HG03103 (cell line): ENCODE data around the gene GLB1L3.
"Not testable (repeated sequence)": the region's sequence is repeated elsewhere in the genome, so short reads cannot be mapped to it uniquely, and the experiment has no call there.

Experiments used
- ATAC-seq: cut with Tn5 transposase; IDR thresholded peaks from one replicate; pipeline ENCODE4 v1.9.1; 2021; ENCODE audit warnings: low read depth; ENCODE audit not compliant: unreplicated experiment

Gene GLB1L3

DNA sequence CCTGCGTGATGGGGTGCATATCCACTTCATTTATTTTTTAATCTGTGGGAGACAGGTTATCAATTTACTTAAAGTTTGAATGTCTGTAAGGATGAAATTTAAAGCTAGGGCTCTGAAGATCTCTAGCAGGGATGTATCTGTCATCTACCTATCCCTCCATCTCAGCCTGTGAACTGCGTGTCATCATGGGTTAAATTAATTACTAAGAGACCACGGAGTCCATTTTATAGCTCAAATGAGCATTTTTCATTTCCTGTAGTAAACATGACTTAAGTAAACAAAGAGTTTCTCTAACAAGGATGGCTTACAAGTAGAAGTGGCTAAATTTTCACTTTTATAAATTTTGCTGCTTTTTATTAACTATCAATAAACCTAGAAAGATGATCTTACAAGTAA lies 2.9 kb upstream of the GLB1L3 start:
- no peak for ATAC-seq

GRCh38 chr11:134275188-134275533 lies 1.0 kb upstream of the GLB1L3 start:
- ATAC-seq, result no peak

DNA sequence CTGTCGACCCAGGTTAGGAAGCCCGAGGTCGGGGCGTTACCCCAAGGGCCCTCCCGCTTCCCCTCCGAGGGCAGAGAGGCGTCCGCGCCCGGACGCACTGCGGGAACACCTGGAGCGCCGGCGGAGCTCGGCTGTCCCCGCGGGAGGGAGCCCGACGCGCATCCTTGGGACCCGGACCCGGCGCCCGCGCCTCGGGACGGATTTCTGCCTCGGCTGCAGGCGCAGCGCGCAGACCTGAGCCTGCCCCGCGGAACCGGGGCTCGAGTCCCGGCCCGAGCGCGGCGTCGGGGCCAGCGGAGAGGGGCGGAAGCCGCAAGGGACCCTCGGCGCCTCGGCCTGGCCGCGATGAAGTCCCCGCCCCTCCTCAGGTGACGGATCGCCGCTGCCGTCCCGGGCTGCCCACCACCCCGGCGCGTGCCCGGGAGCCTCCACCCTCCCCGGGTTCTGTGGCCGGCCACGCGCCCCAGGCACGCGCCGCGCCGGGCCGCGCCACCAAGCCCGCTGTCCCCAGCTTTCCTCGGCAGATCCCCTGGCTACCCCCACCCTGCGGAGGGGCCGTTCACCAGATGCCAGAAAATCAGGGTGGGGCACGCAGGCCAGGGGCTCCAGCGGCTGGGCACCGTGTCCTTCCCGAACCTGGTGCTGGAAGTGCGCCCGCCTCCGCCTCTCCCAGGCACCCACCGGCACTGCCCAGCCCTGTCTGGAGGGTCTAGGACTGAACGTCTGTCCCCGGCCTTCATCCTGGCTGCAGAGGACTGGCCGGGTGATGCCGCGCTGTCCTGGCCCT lies 410 bp downstream of the GLB1L3 start:
- ATAC-seq, result peak; percentile 23

- no peak for ATAC-seq
These were observed 1.2 kb downstream of the GLB1L3 start for GRCh38 chr11:134277183-134278001.

DNA sequence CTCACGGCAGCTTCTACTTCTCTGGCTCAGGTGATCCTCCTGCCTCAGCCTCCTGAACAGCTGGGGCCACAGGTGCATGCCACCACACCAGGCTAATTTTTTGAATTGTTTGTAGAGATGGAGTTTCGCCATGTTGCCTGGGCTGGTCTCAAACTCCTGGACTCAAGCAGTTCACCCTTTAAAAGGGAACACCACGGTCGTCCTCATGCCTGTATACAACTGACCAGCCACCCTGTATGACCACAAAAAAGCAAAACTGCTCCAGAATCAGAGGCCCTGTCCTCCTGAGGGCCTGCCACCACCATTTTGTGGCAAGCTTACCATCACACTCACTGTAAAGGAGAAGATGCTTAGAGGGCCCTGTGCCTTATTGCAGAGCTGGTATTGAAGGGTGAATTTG lies 2.2 kb downstream of the GLB1L3 start:
- ATAC-seq, result no peak

GRCh38 chr11:134281635-134282034 lies 5.5 kb downstream of the GLB1L3 start:
- not testable (repeated sequence) for ATAC-seq

DNA sequence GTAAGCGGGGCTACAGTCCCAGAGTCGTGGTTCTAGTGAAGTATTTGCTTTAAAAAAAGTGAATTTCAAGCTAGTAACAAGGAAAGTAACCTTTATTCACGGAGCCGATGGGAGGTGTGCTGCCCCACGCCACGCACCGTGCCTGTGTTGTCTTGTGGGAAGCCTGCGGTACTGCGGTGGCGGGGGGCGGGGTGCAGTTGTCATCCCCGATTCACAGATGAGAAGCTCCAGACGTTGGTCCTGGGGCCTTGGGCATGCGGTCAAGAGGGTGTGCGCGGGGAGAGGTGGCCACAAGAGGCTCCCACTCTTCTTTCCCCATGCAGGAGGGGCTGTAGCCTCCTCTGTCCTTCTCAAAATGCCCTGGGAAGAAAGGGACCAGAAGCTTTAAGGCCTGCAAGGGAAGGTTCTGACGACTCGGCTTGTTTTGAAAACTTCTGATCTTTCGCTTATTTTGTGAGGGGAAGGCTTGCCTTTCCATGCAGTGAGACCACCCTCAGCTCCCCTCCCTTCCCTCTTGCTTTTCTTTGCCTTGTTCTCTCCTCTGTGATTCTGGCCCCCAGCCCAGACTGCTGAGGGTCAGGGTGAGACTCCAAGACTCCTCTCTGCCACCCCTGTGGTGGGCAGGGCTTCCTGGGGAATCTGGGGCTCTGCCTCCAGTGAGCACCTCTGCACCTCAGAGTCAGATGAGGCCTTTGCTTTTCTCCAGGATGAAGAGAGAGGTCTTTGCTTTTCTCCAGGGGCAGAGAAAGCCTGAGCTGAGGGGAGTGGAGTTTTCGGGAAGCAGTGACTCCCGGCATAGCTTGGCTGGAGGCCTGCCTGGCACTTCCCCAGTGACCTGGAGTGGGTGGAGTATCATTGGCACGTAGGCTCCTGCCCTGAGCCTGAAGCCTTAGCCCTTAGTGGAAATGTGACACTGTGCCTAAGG lies 6.2 kb downstream of the GLB1L3 start:
- no peak for ATAC-seq

GRCh38 chr11:134283461-134284230 lies 7.5 kb downstream of the GLB1L3 start:
- ATAC-seq, result no peak

- not testable (repeated sequence) for ATAC-seq
These were observed 8.2 kb downstream of the GLB1L3 start for GRCh38 chr11:134284349-134284748.

DNA sequence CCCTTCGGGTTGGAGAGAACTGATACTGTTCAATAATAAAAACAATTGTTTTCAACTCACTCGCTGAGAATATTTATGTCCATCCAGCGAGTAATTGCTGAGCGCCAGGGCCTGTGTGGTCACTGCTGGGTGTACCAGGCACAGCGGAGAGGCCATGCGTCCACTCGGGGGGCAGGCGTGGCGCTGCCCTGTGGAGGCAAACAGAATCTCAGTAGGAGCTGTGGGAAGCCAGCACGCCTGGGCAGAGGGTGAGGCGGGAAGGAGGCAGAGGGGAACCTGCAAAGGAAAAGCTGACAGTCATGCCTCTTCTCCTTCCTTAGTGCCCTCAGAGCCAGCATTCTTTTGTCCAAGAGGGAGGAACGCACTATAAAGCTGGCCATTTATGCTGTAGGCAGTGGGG lies 11.4 kb downstream of the GLB1L3 start:
- ATAC-seq, result no peak

DNA sequence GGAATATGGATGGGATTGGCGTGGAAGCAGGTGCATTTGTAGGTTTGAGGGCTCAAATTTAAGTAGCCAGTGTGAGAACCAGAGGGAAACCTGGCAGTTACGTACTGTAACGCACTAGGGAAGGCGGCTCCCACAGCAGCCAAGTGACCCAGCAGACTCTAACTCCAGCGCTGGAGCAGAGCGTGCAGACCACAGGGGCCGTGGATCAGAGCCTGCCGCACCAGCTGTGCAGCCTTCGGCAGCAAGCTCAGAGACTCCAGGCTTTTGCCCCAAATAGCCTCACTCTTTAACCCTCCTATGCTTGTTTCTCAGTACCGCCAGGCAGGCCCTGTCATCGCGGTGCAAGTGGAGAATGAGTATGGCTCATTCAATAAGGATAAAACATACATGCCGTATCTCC lies 12.3 kb downstream of the GLB1L3 start:
- no peak for ATAC-seq

DNA sequence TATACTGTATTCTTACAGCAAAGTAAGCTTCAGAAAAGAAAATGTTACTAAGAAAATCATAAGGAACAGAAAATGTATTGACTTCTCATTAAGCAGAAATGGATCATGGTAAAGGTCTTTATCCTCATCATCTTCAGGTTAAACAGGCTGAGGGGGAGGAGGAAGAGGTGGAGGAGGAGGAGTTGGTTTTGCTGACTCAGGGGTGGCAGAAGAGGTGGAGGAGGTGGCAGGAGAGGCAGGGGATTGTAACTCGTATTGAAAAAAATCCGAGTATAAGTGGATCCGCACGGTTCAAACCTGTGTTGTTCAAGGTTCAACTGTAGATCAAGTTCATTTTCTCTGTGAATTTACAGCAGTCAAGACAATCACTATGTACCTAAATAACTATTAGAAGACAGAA lies 13.0 kb downstream of the GLB1L3 start:
- no peak for ATAC-seq

DNA sequence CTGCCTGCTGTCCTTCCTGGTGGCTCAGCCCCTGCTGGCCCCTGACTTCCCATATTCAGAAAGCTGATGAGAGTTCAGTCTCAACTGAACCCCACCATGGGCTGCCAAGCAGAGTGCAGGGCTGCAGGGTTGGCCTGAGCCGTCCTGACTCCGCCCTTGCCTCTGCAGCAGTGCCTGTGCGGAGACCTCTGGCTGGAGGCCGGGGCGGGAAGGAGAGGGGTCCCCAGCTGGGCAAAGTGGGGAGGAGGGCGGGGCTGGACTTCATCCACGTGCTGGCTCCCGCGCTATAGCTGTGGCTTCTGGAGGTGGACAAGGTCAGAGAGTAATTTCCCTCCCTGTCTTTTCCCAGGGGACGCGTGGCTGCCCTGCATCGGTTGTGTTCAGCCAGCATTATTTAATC lies 13.6 kb downstream of the GLB1L3 start:
- ATAC-seq, result no peak

- no peak for ATAC-seq
These were observed 14.5 kb downstream of the GLB1L3 start for GRCh38 chr11:134290646-134291045.

- ATAC-seq, result no peak
These were observed 15.0 kb downstream of the GLB1L3 start for GRCh38 chr11:134291196-134291595.

- ATAC-seq, result no peak
These were observed 16.5 kb downstream of the GLB1L3 start for GRCh38 chr11:134292661-134293060.

DNA sequence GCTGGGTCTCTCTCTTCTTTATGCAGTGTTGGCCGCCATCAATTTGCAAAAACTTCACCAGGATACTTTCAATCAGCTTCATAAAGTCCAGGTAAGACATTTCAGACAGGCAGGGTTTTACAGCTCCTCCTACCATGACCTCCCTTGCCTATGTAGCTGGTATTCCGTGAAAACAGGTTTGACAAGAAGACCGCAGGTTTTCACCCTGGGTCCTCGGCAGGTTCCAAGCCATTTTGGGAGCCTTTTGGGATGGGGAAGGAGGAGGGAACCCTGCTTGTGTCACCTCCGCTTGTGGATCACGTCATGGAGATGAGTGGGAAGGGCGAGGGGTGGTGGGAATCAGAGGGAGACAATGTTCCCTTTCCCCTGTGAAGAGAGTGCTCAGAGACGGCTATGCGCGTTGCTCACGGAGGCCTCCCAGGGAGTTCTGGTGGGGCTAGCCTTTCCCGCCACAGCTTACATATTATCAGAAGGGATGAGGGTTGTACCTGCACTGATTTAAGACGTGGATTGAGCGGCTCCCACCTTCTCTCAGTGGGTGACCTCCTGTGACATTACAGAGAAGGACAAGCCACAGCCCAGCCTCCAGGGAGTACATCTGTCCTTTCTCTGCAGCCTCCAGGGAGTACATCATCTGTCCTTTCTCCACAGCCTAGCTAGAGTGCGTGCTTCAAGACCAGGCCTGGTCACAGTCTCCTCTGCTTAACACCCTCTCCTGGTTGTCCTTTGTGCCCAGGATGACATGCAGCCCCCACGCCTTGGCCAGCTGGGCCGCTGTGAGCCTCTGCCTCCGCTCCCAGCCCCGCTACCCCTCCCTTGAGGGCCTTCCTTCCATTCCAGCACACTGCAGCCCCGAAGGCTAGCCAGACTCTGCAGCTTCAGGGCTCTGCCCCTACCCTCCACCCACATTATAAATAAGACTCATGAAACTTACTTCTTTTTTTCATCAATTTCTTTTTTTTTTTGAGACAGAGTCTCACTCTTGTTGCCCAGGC lies 17.2 kb downstream of the GLB1L3 start:
- ATAC-seq, result no peak

DNA sequence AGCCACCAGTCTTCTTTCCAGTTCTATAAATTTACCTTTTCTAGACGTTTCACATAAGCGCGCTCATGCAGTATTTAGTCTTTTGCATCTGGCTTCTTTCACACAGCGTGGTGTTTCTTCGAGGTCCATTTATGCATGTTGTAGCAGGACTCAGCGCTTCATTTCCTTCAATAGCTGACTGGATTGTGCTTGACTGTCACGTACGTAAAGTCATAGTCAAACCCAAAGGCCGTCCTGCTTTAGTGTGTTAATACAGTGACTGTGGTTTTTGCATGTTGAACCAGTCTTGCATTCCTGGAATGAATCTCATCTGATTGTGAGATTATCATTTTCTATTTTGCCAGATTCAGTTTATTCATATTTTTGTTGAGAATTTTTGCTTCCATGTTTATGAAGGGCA lies 18.5 kb downstream of the GLB1L3 start:
- ATAC-seq, result no peak

DNA sequence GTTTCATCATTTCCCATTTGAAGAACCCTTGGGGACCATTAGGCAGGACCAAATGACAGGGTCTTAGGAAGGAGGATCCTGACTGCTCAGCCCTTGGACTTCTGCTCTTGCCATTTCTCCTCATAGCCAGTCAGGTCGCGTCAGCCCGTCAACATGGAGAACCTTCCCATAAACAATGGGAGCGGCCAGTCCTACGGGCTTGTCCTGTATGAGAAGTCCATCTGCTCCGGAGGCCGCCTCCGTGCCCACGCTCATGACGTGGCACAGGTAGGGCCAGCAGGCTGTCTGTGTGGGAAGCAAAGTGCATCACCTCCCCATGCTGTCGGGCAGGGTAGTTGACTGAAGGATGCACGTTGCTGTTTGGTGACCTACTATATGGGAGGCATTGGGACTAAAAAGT lies 36.0 kb downstream of the GLB1L3 start:
- ATAC-seq, result no peak
